NB4 (cell line): ENCODE data around the gene PRR29.

ENCODE experiments used
- DNase-seq: peaks from one replicate; pipeline ENCODE4 v3.0.0; 2010; ENCODE audit warnings: low read depth
- H3K4me3 ChIP-seq: one replicate; pipeline ENCODE4 v1.5.1; 2011; ENCODE audit warnings: mild to moderate bottlenecking, low read depth, low read length, moderate library complexity
- MYC ChIP-seq: IDR thresholded peaks from 2 replicates; pipeline ENCODE4 v1.6.1; 2011; ENCODE audit warnings: low read depth, low read length
- POLR2A ChIP-seq: IDR thresholded peaks from 2 replicates; pipeline ENCODE4 v1.6.1; 2011; ENCODE audit warnings: mild to moderate bottlenecking; ENCODE audit not compliant: insufficient read length; ENCODE audit errors: extremely low read depth
- TF ChIP-seq, protein P1 (sequence below): IDR thresholded peaks from one replicate; pipeline ENCODE4 v1.5.1; 2012; ENCODE audit warnings: low read depth, low read length
- TF ChIP-seq, protein P2 (sequence below): IDR thresholded peaks from 2 replicates; pipeline ENCODE4 v1.6.1; 2011; ENCODE audit warnings: low read depth, low read length

The PRR29 gene

DNA sequence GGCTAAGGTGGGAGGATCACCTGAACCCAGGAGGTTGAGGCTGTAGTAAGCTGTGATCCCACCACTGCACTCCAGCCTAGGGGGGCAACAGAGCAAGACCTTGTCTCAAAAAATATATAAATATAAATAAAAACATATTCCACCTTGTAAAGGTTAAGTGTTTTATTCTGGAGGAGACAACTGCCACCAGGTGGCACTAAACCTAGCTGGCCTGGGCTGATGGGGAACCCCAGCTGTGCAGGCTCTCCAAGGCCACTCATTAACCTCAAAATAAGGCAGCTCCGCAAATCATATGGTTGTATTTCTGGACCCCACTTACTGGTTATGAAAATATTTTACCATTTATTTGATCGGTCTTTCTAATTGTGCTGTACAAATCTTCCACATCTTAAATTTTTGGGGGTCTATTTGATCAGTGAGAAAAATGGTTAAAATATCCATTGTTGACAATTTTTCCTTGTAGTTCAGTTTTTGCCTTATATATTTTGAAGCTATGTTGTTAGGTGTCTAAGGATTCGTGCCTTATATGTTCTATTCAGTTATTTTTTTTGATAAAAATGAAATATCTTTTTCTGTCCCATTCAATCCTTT, 30.8 kb downstream of the PRR29 start:
- peak; percentile 69 for DNase-seq
- no peak overlapping the region for H3K4me3 ChIP-seq
- TF ChIP-seq, protein P1, sequence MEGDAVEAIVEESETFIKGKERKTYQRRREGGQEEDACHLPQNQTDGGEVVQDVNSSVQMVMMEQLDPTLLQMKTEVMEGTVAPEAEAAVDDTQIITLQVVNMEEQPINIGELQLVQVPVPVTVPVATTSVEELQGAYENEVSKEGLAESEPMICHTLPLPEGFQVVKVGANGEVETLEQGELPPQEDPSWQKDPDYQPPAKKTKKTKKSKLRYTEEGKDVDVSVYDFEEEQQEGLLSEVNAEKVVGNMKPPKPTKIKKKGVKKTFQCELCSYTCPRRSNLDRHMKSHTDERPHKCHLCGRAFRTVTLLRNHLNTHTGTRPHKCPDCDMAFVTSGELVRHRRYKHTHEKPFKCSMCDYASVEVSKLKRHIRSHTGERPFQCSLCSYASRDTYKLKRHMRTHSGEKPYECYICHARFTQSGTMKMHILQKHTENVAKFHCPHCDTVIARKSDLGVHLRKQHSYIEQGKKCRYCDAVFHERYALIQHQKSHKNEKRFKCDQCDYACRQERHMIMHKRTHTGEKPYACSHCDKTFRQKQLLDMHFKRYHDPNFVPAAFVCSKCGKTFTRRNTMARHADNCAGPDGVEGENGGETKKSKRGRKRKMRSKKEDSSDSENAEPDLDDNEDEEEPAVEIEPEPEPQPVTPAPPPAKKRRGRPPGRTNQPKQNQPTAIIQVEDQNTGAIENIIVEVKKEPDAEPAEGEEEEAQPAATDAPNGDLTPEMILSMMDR = peak; percentile 70
- no peak for TF ChIP-seq POLR2A

DNA sequence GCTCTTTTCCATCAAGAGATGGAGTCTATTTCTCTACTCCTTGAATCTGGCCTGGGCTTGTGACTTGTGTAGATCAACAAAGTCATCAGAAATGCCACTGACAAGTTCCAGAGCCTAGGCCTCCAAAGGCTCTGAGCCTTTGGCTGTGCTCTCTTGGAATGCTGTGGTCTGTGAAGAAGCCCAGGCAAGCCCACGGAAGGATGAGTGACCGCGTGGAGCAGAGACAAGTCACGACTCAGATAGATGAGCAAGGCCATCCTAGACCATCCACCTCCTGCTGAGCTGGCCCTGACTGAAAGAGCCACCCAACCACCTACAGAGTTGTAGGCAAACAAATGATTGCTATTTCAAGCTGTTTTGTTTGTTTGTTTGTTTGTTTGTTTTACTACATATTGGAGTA, 33.9 kb downstream of the PRR29 start:
- DNase-seq = no peak
- no peak for TF ChIP-seq MYC
- TF ChIP-seq POLR2A = no peak
- H3K4me3 ChIP-seq = no peak overlapping the region

DNA sequence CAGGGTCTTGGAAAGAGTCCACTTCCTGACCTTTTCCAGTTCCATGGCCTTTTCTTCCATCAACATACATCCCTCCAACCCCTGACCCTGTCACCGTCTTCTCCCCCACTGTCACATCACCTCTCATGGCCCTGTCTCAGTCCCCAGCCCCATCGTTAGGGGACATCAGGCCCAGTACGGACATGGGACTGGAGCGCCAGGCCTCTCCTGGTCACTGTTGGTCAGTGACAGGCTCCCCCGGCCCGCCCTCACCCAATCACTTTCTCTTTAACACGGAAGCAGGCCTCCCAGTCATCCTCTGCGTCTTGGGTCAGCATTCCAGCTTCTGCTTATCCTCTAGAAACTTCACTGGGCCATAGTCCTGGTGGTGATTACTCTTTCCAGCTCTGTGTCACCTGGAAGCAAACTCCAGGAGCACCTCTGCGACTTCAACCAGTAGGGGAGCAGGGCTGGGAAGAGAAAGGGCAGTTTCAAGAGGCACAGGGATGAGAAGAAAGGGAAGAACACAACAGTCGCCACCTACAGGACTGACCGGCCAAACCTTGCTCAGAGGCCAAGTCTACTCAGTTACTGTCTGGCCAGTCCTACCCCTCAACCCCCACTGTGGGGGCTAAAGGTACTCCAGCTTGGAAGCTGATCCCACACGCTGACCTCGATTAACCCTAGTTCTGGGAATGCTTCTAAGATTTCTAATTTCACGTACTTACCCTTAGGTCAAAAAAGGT, 38.2 kb downstream of the PRR29 start:
- DNase-seq = no peak
- TF ChIP-seq, protein P1 = peak; percentile 15
- TF ChIP-seq, protein P2, sequence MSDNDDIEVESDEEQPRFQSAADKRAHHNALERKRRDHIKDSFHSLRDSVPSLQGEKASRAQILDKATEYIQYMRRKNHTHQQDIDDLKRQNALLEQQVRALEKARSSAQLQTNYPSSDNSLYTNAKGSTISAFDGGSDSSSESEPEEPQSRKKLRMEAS = no peak
- H3K4me3 ChIP-seq = no peak overlapping the region

DNA sequence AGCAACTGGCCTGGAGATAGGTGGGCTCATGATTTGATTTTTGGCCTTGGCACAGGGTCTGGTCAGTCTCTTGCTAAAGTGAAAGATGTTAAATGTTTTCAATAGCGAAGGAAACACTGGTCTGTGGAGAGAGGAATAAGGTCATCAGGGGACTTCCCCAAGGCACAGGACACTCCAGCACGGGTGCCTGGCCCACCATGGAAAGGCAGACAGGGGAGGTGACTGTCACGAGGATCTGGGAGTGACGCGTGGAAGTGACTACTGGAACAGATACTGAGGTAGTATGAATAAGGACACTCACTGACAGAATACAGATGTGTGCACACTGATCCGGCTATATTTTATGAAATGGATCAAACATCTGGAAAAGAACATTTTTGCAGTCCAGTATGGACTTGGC, 39.0 kb downstream of the PRR29 start:
- DNase-seq = no peak
- H3K4me3 ChIP-seq = no peak overlapping the region
- TF ChIP-seq, protein P1 = no peak
- TF ChIP-seq, protein P2 = no peak
- TF ChIP-seq POLR2A (no peak), MYC (no peak)

DNA sequence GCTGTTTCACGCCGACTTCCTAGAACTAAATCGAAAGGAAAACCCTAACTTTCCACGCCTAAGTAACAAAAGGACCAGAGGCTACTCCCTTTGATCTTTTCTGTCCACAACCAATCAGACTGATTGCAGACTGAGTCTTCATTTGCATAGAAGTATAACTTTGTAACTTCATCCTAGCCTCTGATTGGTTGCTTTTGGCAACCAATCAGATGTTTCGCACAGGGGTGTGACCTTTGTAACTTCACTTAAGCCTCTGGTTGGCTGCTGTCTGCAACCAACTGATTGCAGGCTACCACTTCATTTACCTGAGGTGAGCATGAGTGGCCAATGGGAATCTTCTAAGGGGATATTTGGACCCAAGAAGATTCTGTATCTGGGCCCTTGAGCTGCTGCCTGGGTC, 39.7 kb downstream of the PRR29 start:
- DNase-seq = no peak
- H3K4me3 ChIP-seq = no peak overlapping the region
- TF ChIP-seq MYC = no peak
- TF ChIP-seq, protein P2 = no peak
- TF ChIP-seq, protein P1 = no peak
- no peak for TF ChIP-seq POLR2A

DNA sequence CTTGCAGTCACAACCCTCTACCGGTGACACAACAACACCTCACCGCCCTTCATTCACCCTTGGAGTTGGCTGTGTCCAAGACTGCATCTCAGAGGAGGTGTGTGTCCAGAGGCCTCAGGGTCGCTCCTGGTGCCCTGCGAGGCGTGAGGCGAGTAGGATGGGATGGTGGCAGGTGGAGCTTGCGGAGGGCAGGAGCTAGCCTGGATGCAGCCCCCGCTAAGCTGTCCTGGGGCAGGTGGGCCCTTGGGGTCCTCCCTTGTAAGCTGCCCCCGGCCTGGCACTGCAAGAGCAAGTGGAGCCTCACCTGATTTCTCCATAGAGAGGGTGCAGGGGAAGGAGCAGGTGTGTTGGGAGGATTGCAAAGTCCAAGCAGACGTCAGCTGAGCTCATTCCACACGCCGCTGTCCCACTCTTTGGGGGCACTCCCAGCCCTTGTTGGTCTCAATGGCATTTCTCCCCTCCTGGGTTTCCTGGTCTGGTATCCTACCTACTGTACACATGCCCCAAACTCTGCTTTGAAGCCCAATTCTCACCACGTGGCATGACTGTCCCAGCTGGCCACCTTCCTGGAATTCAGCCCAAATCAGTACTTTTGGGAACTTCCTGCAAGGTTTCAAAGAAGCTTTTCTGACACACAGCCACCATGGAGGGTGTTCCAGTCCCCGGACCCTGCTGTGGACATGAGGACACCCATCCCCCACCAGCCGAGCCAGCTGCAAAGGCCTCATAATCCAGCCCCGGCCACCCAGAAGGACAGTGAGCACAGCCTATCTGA, 40.4 kb downstream of the PRR29 start:
- no peak for TF ChIP-seq MYC
- TF ChIP-seq, protein P1 = no peak
- TF ChIP-seq POLR2A = no peak
- TF ChIP-seq, protein P2 = no peak
- no peak overlapping the region for H3K4me3 ChIP-seq
- no peak for DNase-seq
